DOHH2 (cell line): ENCODE data around the gene CDH4.

Experiments
- H3F3A ChIP-seq: fragments of 200-600 bp; sonication (generic), shearing (Covaris generic); 2 replicates; pipeline ENCODE4 v1.6.0; 2016; ENCODE audit warnings: antibody characterized with exemption, mild to moderate bottlenecking; ENCODE audit not compliant: control insufficient read depth, insufficient read depth
- H3K27ac ChIP-seq: fragments of 200-600 bp; sonication (generic); 2 replicates; pipeline ENCODE4 v1.5.1; 2014; ENCODE audit warnings: low read depth, mild to moderate bottlenecking, low read length, moderate library complexity
- H3K27me3 ChIP-seq: fragments of 200-600 bp; sonication (generic); 2 replicates; pipeline ENCODE4 v1.6.1; 2014; ENCODE audit warnings: mild to moderate bottlenecking, low read length, mixed read lengths; ENCODE audit not compliant: control insufficient read depth
- H3K36me3 ChIP-seq: fragments of 200-600 bp; sonication (generic); 2 replicates; pipeline ENCODE4 v1.6.1; 2014; ENCODE audit warnings: mild to moderate bottlenecking, low read length, moderate library complexity, mixed read lengths; ENCODE audit not compliant: control insufficient read depth
- H3K4me1 ChIP-seq: fragments of 200-600 bp; sonication (generic); 2 replicates; pipeline ENCODE4 v1.6.1; 2014; ENCODE audit warnings: mild to moderate bottlenecking, low read length, mixed read lengths; ENCODE audit not compliant: control insufficient read depth
- H3K4me2 ChIP-seq: fragments of 200-600 bp; sonication (generic); 2 replicates; pipeline ENCODE4 v1.6.0; 2014; ENCODE audit warnings: mild to moderate bottlenecking, low read length, moderate library complexity
- H3K4me3 ChIP-seq: fragments of 200-600 bp; sonication (generic); 2 replicates; pipeline ENCODE4 v1.5.1; 2014; ENCODE audit warnings: mild to moderate bottlenecking, low read length, mixed read lengths
- H3K79me2 ChIP-seq: fragments of 200-600 bp; sonication (generic); 2 replicates; pipeline ENCODE4 v1.6.1; 2014; ENCODE audit warnings: mild to moderate bottlenecking, low read length, mixed read lengths; ENCODE audit not compliant: control insufficient read depth
- H3K9me2 ChIP-seq: fragments of 200-600 bp; sonication (generic); replicated peaks from 2 replicates; pipeline ENCODE4 v1.6.1; 2014; ENCODE audit warnings: mild to moderate bottlenecking, low read length, mixed read lengths; ENCODE audit not compliant: control insufficient read depth
- H3K9me3 ChIP-seq: fragments of 200-600 bp; sonication (generic); 2 replicates; pipeline ENCODE4 v1.6.1; 2014; ENCODE audit warnings: antibody characterized with exemption, low read length, mixed read lengths; ENCODE audit not compliant: control insufficient read depth, insufficient read depth
- H4K20me1 ChIP-seq: fragments of 200-600 bp; sonication (generic); 2 replicates; pipeline ENCODE4 v1.6.0; 2014; ENCODE audit warnings: low read depth, mild to moderate bottlenecking, antibody characterized with exemption, low read length, moderate library complexity; ENCODE audit not compliant: control insufficient read depth, insufficient read depth
- CTCF ChIP-seq: fragments of 200-600 bp; sonication (generic); IDR thresholded peaks from one replicate; pipeline ENCODE4 v1.5.1; 2014; ENCODE audit warnings: antibody characterized with exemption, mild to moderate bottlenecking, low read depth, low read length; ENCODE audit not compliant: poor library complexity, severe bottlenecking
- EZH2phosphoT487 ChIP-seq: fragments of 200-600 bp; sonication (generic); IDR thresholded peaks from 2 replicates; pipeline ENCODE4 v1.6.1; 2017; ENCODE audit warnings: borderline replicate concordance, mild to moderate bottlenecking, antibody characterized with exemption, low read length, moderate library complexity, mixed read lengths

The CDH4 gene

GRCh38 chr20:61320691-61321425 lies 68.8 kb downstream of the CDH4 start:
- H3K27me3 ChIP-seq: no peaks in the 10 kb centered on the region
- no peak overlapping the region for H3K4me3 ChIP-seq
- no peak overlapping the region for H3K27ac ChIP-seq
- no peaks in the 10 kb centered on the region for H3K4me1 ChIP-seq
- no peaks in the 10 kb centered on the region for H3F3A ChIP-seq
- no peak for TF ChIP-seq CTCF
- no peak for TF ChIP-seq EZH2phosphoT487
- no peaks in the 10 kb centered on the region for H3K9me3 ChIP-seq
- no peaks in the 10 kb centered on the region for H3K9me2 ChIP-seq
- H3K4me2 ChIP-seq: no peak overlapping the region
- no peaks in the 10 kb centered on the region for H4K20me1 ChIP-seq
- no peaks in the 10 kb centered on the region for H3K36me3 ChIP-seq
- H3K79me2 ChIP-seq: no peaks in the 10 kb centered on the region

GRCh38 chr20:61321481-61321880 lies 69.4 kb downstream of the CDH4 start:
- TF ChIP-seq EZH2phosphoT487 (no peak), CTCF (no peak)
- Histone ChIP-seq H4K20me1 (no peaks in the 10 kb centered on the region), H3K27me3 (no peaks in the 10 kb centered on the region), H3K9me2 (no peaks in the 10 kb centered on the region), H3K4me3 (no peak overlapping the region), H3K36me3 (no peaks in the 10 kb centered on the region), H3K9me3 (no peaks in the 10 kb centered on the region), H3K79me2 (no peaks in the 10 kb centered on the region), H3F3A (no peaks in the 10 kb centered on the region), H3K4me2 (no peak overlapping the region), H3K27ac (no peak overlapping the region), H3K4me1 (no peaks in the 10 kb centered on the region)

GRCh38 chr20:61322151-61322865 lies 70.2 kb downstream of the CDH4 start:
- Histone ChIP-seq H4K20me1 (no peaks in the 10 kb centered on the region), H3F3A (no peaks in the 10 kb centered on the region), H3K9me3 (no peaks in the 10 kb centered on the region), H3K79me2 (no peaks in the 10 kb centered on the region), H3K4me3 (no peak overlapping the region), H3K4me1 (no peaks in the 10 kb centered on the region), H3K27me3 (no peaks in the 10 kb centered on the region), H3K9me2 (no peaks in the 10 kb centered on the region), H3K27ac (no peak overlapping the region), H3K36me3 (no peaks in the 10 kb centered on the region), H3K4me2 (no peak overlapping the region)
- TF ChIP-seq CTCF: no peak
- no peak for TF ChIP-seq EZH2phosphoT487
